GM19025 (cell line): ENCODE data around the gene YWHAB.
"Not testable (repeated sequence)": the region's sequence is repeated elsewhere in the genome, so short reads cannot be mapped to it uniquely, and the experiment has no call there.

ENCODE experiments used
- ATAC-seq: cut with Tn5 transposase; IDR thresholded peaks from one replicate; pipeline ENCODE4 v1.9.1; 2021; ENCODE audit warnings: mild to moderate bottlenecking, low read depth, moderate library complexity; ENCODE audit not compliant: unreplicated experiment

Gene YWHAB

DNA sequence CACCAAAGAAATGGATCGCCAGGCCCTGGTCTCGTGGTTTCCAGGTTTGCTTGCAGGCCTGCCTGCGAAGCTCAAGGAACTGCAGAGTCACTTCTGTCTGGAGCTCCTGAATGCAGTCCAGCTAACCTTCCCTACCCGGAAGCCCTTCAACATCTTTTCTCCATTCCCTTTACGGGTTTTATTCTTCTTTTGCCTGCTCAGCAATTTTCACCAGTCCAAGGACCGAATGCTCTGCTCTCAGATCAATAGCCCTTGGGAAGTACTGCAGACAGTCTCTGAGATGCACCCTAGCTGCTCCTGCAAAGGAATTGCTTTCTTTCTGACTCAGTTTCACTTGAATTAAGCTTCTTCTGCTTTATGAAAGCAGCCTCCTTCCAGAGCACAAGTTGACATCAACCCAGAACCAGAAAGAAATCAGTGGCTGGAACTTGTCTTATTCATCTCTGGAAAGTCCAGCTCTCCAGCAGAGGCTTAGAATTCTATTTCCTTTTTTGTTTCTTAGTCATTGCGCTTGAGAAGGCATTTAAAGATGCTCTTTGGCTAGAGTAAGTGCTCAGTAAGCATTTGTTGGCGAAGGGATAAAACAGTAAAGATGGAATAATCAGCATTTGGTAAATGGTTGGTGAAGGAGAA lies 18.7 kb upstream of the YWHAB start:
- no peak for ATAC-seq

DNA sequence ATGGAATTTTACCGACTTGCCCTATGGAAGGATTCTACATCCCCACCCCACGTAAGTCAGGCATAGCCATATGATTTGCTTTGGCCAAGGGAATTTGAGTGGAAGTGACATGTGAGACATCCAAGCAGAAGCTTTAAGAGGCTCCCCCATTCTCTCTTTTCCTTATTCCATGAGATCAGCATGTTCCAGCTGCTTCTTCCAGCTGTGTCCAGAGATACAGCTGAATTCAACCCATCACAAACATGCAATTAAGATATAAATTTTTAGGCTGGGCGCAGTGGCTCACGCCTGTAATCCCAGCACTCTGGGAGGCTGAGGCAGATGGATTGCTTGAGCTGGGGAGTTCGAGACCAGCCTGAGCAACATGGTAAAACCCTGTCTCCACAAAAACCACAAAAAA lies 16.0 kb upstream of the YWHAB start:
- no peak for ATAC-seq

DNA sequence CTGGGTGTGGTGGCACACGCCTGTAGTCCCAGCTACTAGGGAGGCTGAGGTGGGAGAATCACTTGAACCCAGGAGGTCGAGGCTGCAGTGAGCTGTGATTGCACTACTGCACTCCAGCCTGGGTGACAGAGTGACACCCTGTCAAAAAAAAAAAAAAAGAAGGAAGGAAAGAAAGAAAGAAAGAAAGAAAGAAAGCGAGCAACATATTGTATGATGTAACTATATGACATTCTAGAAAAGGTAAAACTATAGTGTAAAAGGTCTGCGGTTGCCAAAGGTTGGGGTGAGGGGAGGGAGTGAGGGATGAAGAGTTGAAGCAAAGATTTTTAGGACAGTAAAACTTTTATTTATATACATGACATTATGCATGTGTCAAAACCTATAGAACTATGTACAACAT lies 3.1 kb upstream of the YWHAB start:
- ATAC-seq = not testable (repeated sequence)

DNA sequence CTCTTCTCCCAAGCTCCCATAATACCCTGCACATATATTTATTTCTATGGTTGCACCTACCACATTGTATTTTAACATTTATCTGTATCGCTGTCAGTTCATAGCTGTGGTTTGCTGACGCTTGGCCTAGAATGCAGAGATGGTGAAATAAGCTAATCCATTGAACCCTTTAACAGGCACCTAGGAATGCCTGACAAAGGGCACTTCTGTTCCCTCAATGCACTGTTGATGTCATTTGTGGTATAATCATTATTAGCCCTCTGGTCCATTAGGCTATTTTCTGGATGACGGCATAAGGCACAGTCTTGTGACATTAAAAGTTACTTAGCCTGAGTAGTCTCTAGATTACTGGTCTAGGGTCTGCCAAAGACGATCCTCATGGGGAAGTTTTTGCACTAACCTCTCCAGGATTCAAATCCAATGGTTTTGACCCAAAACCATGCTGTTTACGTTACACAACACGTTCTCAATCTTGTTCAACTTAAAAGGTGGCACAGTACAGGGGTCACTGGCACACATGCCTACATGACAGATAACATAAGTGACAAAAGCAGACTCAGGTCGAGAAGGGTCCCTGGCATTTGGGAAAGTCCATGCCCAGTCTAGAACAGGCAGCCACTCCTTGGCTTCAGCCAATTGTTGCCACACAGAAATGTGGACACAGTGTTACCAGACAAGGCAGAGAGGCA lies 2.1 kb upstream of the YWHAB start:
- no peak for ATAC-seq

DNA sequence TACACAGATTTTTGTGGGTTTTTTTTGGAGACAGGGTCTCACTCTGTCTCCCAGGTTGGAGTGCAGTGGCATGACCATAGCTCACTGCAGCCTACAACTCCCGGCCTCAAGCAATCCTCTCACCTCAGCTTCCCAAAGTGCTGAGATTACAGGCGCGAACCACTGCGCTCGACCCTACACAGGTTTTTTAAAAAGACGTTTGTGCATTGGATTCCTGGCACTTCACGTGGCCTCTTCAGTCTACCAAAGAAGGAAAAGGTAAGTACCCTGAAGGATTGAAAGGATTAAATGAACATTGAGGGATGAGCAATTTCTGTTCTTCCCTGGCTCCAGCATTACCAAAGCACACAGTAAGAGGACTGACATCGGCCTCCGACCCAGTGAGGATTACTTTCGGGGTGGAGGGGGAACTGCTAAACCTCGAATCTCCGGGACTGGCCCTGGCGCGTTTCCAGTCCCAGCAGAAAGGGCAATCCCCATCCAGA lies 556 bp upstream of the YWHAB start:
- ATAC-seq = no peak

DNA sequence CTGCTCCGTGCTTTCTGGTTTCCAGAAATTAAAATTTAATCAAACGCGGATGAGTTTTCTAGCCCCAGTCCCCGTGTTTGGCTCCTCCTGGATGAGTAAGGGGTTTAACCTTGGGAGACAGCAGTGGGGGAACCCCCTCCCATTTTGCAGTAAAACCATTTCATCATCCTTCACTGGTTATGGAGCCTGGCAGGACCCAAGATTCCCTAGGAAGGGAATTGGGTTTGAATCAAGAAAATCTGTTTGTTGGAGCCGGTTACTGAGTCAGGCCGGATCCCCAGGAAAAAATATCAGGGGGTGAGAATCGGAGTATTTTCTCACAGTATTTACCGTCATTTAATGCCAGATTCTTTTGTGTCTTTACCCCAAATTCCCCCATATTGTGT lies 754 bp downstream of the YWHAB start:
- no peak for ATAC-seq

DNA sequence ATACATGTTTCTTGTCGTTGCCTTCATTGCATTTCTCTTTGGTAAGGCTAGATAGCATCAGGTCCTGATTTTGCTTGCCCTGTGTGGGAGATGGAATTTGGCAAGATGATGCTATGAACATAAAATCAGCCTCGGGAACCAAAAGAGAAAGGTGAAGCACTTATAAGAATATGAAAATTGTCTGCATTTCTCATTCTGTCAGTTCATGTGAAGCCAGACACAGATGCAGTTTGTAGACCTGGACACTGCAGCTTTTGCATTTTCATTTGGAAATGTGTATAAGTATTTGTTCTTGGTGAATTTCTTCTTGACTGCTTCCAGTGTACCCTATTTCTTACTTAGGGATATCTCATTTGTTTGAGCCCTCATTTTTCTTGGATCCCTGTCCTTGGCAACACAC lies 1.3 kb downstream of the YWHAB start:
- no peak for ATAC-seq

DNA sequence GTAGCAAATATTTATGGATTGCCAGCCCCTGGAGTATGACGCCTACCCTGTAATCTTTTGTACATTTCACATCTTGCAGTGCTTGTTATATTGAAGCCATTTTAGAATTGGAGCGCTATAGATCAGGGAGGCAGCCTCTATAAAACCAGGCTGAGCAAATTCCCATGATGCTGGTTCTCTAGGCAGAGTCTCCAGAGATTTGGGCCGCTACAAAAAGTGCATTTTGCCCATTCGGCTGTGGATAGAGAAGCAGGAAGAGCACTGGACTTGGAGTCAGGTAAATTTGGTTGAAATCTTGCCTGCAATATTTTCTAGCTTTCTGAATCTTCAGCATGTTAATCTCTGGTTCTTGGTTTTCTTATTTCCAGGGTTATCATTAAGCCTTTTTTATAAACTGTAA lies 2.0 kb downstream of the YWHAB start:
- ATAC-seq = no peak

DNA sequence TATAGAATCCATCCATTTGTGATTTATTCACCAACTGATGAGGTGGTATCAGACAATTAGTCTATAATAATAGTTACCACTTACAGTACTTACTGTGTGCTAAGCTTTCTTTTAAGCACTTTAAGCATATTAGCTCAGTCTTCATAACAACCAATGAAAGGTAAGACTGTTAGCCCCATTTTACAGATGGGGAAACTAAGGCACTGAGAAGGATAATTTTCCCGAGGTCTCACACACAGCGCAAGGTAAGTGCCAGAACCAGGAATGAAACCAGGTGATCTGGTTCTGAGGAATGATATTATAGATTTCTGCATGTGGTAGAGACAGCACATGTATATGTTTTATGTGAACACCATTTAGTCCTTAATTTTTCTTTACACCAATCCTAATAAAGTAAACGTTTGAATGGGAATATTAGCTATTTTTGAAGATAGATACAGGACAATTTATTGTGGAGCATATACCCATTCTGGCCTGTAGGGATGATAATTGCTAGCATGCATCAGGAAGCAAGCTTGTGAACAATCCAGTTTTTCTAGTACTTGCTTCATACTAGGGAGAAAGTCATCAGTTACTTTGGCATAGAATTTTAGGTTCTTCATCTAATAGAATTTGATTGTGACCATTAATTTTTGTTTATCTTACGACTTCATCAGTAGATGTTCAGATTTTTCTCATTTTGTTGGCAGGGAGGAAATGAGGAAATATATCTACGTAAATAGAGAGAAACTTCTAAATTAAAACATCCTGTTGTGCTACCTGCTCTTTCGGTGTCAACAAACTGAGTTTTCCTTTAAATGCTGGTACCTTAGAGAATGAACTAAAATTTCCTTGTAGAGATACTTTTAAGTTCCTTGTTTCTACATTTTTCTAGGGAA lies 3.0 kb downstream of the YWHAB start:
- no peak for ATAC-seq

DNA sequence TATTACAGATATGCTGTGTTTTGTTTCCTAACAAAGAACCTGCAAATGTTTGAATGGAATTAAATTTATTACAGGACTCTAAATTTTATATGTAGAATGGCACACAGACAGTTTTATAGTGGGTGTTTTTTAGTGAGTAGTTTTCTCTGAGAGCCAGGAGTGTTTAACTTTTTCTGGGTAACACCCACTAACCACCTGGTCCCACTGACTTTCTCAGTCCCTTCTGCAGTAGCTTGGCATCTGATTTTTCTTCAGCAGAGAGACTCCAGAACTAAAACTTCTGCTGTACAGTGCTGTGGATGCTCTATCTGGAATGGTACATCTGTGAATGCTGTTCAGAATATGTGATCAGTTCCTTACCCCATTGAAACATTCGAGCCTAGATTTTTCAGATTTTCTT lies 6.3 kb downstream of the YWHAB start:
- no peak for ATAC-seq

DNA sequence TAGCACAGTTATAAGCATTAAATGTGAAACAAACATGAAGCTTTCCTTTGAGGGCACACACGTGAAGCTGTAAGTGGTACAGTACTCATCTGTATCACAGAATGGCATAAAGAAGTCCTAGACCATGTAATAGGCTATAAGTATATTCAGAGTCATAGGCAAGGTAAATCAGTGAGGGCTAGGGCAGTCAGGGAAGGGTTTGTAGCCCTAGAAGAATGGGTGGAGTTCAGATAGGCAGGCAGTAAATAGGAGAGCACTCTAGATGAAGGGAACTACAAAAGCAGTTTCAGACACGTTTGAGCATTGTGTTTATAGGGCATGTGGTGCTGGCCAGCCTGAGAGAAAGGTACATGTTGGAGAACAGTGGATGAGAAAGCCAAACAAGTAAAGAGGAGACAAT lies 9.5 kb downstream of the YWHAB start:
- no peak for ATAC-seq

DNA sequence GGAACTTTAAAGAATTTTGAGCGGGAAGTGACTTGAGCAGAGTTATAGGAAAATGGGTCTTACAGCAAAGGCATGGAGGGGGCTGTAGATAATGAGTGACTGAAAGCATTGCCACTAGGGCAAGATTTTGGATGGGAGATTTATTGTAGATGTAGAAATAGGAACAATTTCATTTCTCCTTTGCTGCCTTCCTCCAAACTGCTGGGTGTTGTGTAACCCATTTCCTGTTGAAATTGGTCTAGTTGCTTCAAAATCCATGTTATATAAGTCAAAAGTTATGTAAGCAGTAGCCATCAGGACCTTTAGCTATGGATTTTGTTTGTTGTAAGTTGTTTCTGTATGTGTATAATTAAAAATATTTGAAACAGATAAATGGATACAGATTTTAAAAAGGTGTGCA lies 11.1 kb downstream of the YWHAB start:
- ATAC-seq = no peak

DNA sequence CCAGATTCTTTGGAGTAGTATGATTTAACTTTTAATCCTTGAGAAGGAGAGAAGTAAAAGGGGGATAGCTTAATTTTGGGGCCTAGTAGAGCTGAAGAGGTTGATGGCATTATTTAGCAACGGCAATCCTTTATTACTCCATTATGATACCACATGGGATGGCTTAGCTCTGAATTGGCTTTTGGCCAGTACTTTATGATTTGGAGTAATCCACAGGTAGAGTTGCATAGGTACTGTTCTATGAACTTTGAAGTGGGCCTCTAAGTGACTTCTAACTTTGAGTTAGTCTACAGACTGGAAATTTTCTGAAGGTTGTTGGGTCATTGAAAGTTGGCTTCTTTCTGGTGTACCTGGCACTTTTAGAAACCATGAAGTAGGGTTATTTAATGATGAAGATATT lies 11.6 kb downstream of the YWHAB start:
- ATAC-seq = no peak

DNA sequence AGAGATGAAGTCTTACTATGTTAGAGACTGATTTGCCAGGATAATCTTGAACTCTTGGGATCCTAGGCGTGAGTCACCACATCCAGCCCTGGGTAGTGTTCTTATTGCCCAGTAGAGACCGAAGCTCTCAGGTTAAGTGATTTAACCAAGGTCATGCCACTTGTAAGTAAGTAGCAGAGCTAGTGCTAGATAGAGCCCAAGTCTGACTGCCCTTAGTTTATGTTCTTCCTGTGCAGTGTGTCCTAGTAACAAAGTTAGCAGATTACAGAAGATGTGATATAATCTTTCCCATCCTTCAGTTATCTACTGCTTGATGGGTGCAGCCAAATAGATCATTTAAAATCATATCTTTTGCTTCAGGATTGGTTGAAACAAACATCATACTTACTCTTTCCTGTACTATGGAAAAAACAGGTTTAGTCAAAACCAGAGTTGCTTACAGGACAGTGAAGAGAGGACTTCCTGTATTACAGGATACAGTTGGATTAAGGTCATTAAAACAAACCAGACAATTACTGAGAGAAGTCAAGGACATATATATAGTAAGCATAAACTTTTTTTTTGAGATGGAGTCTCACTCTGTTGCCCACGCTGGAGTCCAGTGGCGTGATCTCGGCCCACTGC lies 14.8 kb downstream of the YWHAB start:
- ATAC-seq = no peak

DNA sequence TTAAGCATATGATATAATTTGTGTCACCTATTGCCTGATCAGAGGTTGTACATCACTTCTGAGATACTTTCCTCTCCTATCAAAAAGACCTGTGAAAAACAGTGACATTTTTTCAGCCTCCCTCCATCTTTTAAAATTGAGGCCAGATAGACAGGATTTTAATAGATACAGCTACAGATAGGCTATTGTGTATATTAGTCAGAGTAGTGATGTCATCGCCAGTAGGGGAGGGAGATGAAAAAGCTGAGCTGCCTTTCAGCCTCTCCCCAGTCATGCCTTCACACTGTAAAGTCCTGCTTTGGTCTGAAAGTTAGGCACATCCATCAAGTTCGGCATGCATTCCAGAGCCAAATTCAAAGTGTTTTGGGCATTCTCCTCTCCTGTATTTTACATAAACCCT lies 16.5 kb downstream of the YWHAB start:
- ATAC-seq = no peak

DNA sequence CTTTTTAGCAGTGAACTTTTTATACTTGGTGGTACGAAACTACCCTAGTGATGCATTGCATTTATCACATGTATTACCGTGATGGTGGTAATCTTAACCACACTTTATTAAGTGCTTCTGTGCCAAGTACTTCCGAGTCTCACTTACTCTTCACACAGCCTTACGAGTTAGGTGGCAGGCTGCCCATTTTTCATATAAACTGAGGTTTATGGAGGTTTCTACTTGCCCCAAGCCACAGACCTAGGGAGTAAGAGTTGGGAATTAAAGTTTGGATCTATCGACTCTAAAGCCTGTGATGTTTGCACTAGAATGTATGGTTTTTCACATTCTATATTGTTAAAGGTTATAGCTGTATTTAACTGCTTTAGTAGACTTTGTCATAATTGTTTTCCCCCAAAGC lies 18.9 kb downstream of the YWHAB start:
- ATAC-seq = no peak

DNA sequence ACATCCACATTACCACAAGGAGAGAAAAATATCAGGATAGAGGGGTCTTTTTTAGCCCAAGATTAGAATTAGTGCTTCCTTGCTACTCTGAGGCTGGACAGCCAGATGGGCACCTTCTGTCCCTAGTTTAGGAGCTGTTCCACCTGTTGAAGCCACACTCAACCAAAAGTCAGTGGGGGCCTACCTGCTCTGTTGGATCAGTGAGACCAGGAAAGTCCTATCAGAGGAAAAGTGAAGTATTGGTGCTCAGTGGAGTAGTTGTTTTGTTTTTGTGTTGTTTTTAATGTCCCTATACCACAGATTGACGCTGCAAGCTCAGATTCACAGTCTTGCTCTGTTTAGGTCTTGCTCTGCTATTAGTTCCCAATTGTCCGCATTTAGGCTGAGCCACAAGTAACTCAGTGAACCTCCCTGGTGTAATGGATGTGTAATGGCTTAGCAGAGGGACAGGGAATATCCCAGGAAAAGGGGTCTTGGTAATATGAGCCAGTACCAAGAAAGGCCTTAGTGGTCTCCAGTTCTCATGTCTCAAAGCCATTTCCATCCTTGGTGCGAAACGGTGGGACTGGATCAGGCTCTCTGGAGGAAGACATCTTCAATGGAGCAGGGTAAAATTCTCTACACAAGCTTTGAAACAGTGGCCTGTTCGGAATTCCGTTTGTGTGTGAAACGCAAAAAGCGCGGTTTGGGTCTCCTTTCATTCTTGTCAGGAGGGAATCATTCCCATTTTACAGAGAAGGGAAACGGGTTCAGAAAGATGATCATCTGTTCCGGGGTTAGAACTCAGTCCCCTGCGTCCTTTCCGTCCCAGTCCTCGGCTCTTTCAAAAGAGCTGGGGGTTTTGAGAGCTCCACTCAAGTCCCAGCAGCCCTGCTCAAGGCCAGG lies 23.7 kb downstream of the YWHAB start:
- ATAC-seq = no peak

DNA sequence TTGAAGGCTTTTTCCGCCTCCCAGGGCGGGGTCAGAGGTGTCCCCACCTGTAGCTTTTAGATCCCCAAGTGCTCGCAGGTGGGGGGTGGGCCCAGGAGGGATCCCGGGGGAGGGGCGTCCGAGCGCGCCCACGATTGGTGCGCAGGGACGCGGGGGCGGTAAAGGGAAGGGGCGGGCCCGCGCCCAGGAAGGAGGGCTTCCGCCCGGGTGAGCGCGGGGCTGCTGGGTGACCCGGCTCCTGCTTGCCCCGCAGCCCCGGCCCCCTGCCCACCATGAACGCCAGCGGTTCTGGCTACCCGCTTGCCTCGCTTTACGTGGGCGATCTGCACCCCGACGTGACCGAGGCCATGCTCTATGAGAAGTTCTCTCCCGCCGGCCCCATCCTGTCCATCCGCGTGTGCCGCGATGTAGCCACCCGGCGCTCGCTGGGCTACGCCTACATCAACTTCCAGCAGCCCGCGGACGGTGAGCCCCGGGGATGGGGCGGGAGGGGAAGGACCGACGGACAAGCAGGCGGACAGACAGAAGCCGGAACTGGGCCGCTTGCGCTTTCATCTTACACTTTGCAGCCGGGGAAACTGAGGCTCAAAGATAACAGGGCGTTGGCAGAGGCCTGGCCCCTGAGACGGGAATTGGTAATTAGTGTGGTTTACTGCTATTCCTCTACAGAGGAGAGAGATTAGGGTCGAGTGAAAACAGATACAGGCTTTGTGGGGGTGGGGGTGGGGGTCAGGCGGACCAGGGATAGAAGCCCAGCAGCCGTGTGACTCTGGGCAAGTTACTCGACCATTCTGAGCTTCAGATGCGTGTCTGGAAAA lies 24.6 kb downstream of the YWHAB start, which contains the start of gene PABPC1L:
Gene PABPC1L, plus strand, starts transcription at position 189 of the 818 bp plus-strand sequence. Its CDS starts 84 bp downstream, at position 273.
- peak; percentile 92 for ATAC-seq

DNA sequence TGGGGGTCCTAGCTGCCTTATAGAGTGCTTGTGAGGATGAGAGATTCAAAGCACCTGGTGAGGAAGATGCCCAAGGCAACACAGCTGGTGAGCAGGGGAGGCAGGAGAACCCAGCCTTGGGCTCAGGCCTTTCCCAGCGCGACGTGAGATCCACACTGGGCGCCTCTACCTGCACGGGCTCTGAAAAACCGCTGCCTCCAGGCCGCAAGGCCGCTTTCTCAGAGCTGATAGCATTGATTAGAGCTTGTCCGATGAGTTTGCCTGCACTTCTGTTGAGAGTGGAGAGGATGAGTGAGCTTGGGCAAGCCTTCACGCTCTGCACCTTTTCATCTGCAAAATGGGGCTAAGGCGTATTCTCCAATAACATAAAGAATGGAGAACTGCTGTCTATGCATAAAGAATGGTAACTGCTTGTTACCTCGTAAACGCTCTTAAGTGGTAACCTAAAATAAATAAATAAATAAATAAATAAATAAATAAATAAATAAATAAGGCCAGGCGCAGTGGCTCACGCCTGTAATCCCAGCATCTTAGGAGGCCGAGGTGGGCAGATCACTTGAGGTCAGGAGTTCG lies 25.3 kb downstream of the YWHAB start:
- ATAC-seq = no peak
